Panc1 (cell line): ENCODE results near the gene SGIP1. TPM values are rescaled to one million over a fixed set of nuclear protein-coding genes. Genes with fewer than 3 reads are reported as not detected.

ENCODE experiments used
- ATAC-seq: fragments of 200-7000 bp; cut with Tn5 transposase; 2 replicates; pipeline ENCODE4 v1.9.1; 2020; ENCODE audit warnings: mild to moderate bottlenecking, moderate library complexity
- BruUV-seq: library from RNA; stranded (reverse); fragments of 400-500 nt; replicated peaks from 2 replicates; lab custom pipeline; 2021; lab: Mats Ljungman, UMichigan
- CTCF ChIA-PET: fragments of 300-600 bp; sonication (Branson Sonifier 250); formaldehyde crosslinking; loops from one replicate; lab custom pipeline; 2022; ENCODE audit warnings: antibody characterized with exemption; lab: Charles Lee
- POLR2A ChIA-PET: fragments of 300-600 bp; sonication (Branson Sonifier 250); formaldehyde crosslinking; loops from one replicate; lab custom pipeline; 2022; ENCODE audit warnings: antibody characterized with exemption; lab: Charles Lee
- DNase-seq: peaks from one replicate; pipeline ENCODE4 v3.0.0-alpha.2; 2010; ENCODE audit warnings: low read depth, low spot score
- H3K27ac ChIP-seq: 2 replicates; pipeline ENCODE4 v1.5.1; 2011; ENCODE audit warnings: mild to moderate bottlenecking, low read length, inconsistent platforms
- H3K27me3 ChIP-seq: fragments of 200-500 bp; sonication (Bioruptor generic); 2 replicates; pipeline ENCODE4 v1.6.0; 2014; ENCODE audit warnings: low read length, inconsistent platforms; ENCODE audit not compliant: control insufficient read depth, insufficient read depth
- H3K36me3 ChIP-seq: fragments of 200-500 bp; sonication (Bioruptor generic); 2 replicates; pipeline ENCODE4 v1.5.1; 2014; ENCODE audit warnings: inconsistent platforms, mild to moderate bottlenecking, low read length, moderate library complexity; ENCODE audit not compliant: control insufficient read depth, insufficient read depth
- H3K4me1 ChIP-seq: 2 replicates; pipeline ENCODE4 v1.5.1; 2011; ENCODE audit warnings: inconsistent platforms, mild to moderate bottlenecking, low read length, moderate library complexity; ENCODE audit not compliant: control insufficient read depth, insufficient read depth
- H3K4me3 ChIP-seq, 2 experiments: 2 replicates each; pipeline ENCODE4 v1.5.1; 2011 to 2012; ENCODE audit warnings: low read depth in 2 of 2, low read length in 2 of 2, mild to moderate bottlenecking in 2 of 2, inconsistent platforms in 1 of 2, moderate library complexity in 1 of 2
- H3K9me3 ChIP-seq: fragments of 200-500 bp; sonication (Bioruptor generic); 2 replicates; pipeline ENCODE4 v1.5.1; 2014; ENCODE audit warnings: low read depth, mild to moderate bottlenecking, inconsistent platforms, low read length, moderate library complexity; ENCODE audit not compliant: control insufficient read depth, insufficient read depth
- POLR2AphosphoS5 ChIP-seq: IDR thresholded peaks from 2 replicates; pipeline ENCODE4 v1.6.1; 2012; ENCODE audit warnings: mild to moderate bottlenecking, low read depth, low read length, moderate library complexity
- SIN3A ChIP-seq: IDR thresholded peaks from 2 replicates; pipeline ENCODE4 v1.6.1; 2012; ENCODE audit warnings: low read depth, mild to moderate bottlenecking, low read length, moderate library complexity, borderline replicate concordance; ENCODE audit not compliant: insufficient read depth
- TCF7L2 ChIP-seq: IDR thresholded peaks from 2 replicates; pipeline ENCODE4 v1.6.1; 2011; ENCODE audit warnings: mild to moderate bottlenecking, low read depth, low read length, inconsistent platforms
- in situ Hi-C: cut with HindIII; loops from 2 replicates; pipeline ENCODE4 v1.10.0; 2016; ENCODE audit warnings: low sequenced_read_pairs, low pct_unique_long_range_greater_than_20kb
- intact Hi-C: fragments of 100-400 bp; cut with micrococcal nuclease; formaldehyde crosslinking; loops from one replicate; pipeline ENCODE4 v1.10.0; 2022; ENCODE audit not compliant: unreplicated experiment
- total RNA-seq: library from RNA; stranded (reverse); gene quantifications from one replicate; pipeline ENCODE4 v1.2.1, GENCODE V29; 2021; ENCODE audit not compliant: unreplicated experiment
- TF ChIP-seq, protein P1 (sequence below), 2 experiments: IDR thresholded peaks; 2 replicates each; pipeline ENCODE4 v1.6.1; 2011 to 2012; ENCODE audit warnings: low read depth in 2 of 2, control low read depth in 1 of 2, low read length in 1 of 2, mild to moderate bottlenecking in 1 of 2, moderate library complexity in 1 of 2; ENCODE audit not compliant: insufficient read depth in 1 of 2
- TF ChIP-seq, protein P2 (sequence below): fragments of 450-650 bp; IDR thresholded peaks from 2 replicates; pipeline ENCODE4 v1.5.1; 2017; ENCODE audit warnings: mild to moderate bottlenecking

Gene SGIP1
- total RNA-seq, 1 experiment from 2014 or later: 1.6 TPM

DNA sequence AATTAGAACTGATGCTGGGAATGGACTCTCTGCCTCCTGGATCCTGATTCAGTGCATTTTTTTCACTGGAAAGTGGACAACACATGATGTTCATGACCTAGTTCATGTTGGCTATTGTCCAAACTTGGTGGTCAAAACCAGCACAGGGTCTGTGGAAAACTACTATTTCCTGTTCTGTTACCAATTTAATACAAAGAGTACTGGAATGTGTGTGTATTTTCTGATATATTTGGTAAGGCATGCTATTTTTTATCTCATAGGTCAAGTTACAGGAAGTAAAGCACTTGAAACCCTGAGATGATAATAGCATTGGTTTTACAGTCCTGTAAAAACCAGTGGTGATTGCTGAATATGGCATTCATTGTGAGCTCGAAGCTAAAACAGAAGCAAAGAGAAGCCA, 89.9 kb downstream of the SGIP1 start:
- CTCF ChIA-PET: no interaction called here
- H3K9me3 ChIP-seq: no peaks in the 10 kb centered on the region
- POLR2A ChIA-PET: no interaction called here
- BruUV-seq: no TSS peak
- intact Hi-C loops: no loop called here
- in situ Hi-C loops: no loop called here
- no peak for TF ChIP-seq POLR2AphosphoS5
- TF ChIP-seq, protein P1, sequence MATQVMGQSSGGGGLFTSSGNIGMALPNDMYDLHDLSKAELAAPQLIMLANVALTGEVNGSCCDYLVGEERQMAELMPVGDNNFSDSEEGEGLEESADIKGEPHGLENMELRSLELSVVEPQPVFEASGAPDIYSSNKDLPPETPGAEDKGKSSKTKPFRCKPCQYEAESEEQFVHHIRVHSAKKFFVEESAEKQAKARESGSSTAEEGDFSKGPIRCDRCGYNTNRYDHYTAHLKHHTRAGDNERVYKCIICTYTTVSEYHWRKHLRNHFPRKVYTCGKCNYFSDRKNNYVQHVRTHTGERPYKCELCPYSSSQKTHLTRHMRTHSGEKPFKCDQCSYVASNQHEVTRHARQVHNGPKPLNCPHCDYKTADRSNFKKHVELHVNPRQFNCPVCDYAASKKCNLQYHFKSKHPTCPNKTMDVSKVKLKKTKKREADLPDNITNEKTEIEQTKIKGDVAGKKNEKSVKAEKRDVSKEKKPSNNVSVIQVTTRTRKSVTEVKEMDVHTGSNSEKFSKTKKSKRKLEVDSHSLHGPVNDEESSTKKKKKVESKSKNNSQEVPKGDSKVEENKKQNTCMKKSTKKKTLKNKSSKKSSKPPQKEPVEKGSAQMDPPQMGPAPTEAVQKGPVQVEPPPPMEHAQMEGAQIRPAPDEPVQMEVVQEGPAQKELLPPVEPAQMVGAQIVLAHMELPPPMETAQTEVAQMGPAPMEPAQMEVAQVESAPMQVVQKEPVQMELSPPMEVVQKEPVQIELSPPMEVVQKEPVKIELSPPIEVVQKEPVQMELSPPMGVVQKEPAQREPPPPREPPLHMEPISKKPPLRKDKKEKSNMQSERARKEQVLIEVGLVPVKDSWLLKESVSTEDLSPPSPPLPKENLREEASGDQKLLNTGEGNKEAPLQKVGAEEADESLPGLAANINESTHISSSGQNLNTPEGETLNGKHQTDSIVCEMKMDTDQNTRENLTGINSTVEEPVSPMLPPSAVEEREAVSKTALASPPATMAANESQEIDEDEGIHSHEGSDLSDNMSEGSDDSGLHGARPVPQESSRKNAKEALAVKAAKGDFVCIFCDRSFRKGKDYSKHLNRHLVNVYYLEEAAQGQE (IDR thresholded peaks at IDR 0.05; ENCODE audit: insufficient read depth in 1 of 2, low read depth in 2 of 2, low read length in 1 of 2): no peak
- TF ChIP-seq TCF7L2: no peak
- TF ChIP-seq, protein P2, sequence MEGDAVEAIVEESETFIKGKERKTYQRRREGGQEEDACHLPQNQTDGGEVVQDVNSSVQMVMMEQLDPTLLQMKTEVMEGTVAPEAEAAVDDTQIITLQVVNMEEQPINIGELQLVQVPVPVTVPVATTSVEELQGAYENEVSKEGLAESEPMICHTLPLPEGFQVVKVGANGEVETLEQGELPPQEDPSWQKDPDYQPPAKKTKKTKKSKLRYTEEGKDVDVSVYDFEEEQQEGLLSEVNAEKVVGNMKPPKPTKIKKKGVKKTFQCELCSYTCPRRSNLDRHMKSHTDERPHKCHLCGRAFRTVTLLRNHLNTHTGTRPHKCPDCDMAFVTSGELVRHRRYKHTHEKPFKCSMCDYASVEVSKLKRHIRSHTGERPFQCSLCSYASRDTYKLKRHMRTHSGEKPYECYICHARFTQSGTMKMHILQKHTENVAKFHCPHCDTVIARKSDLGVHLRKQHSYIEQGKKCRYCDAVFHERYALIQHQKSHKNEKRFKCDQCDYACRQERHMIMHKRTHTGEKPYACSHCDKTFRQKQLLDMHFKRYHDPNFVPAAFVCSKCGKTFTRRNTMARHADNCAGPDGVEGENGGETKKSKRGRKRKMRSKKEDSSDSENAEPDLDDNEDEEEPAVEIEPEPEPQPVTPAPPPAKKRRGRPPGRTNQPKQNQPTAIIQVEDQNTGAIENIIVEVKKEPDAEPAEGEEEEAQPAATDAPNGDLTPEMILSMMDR: no peak
- TF ChIP-seq SIN3A: no peak
- no peaks in the 10 kb centered on the region for H3K27me3 ChIP-seq
- H3K36me3 ChIP-seq: no peaks in the 10 kb centered on the region
- ATAC-seq (no peak), DNase-seq (no peak)
- H3K4me1 ChIP-seq: no peaks in the 10 kb centered on the region
- no peak overlapping the region for H3K4me3 ChIP-seq
- H3K27ac ChIP-seq: no peak overlapping the region

DNA sequence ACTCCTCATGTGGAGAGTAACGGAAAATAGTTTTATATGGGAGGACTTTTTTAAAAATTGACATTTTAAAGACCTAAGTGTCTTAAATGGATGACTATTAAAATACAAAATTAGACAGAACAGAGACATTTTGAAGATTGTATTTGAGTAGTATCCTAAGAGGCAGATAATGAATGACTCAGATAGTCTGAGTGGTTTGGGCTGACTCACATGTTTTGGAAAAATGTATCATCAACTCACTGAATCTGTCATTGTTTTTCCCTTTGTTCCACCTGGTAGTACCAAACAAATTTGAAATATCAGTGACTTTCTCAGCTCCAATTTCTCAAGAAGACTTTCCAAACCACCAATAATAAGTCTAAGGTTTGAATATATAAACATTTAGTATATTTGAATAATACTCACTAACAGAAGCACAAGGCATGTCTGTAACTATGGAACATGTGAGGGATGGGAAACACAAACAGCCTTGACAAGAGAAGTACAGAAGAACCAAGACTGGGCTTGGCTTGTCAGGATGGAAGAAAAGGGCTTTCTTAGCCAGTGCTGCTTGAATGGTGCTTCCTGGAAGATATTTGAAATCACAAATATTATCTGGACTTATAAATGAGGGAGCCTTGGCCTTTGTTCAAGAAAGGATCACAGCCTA, 90.6 kb downstream of the SGIP1 start:
- H3K4me1 ChIP-seq: no peaks in the 10 kb centered on the region
- no peaks in the 10 kb centered on the region for H3K27me3 ChIP-seq
- BruUV-seq: no TSS peak
- H3K27ac ChIP-seq: no peak overlapping the region
- H3K36me3 ChIP-seq: no peaks in the 10 kb centered on the region
- ChIA-PET POLR2A (no interaction called here), CTCF (no interaction called here)
- no peak overlapping the region for H3K4me3 ChIP-seq
- no peaks in the 10 kb centered on the region for H3K9me3 ChIP-seq
- in situ Hi-C loops: no loop called here
- no peak for ATAC-seq
- TF ChIP-seq TCF7L2 (no peak), POLR2AphosphoS5 (no peak)
- TF ChIP-seq, protein P1 (IDR thresholded peaks at IDR 0.05; ENCODE audit: insufficient read depth in 1 of 2, low read depth in 2 of 2, low read length in 1 of 2): no peak
- TF ChIP-seq, protein P2: no peak
- intact Hi-C loops: no loop called here
- DNase-seq: peak; percentile 43
